ENCODE measurements around the gene GYS1.

DNA sequence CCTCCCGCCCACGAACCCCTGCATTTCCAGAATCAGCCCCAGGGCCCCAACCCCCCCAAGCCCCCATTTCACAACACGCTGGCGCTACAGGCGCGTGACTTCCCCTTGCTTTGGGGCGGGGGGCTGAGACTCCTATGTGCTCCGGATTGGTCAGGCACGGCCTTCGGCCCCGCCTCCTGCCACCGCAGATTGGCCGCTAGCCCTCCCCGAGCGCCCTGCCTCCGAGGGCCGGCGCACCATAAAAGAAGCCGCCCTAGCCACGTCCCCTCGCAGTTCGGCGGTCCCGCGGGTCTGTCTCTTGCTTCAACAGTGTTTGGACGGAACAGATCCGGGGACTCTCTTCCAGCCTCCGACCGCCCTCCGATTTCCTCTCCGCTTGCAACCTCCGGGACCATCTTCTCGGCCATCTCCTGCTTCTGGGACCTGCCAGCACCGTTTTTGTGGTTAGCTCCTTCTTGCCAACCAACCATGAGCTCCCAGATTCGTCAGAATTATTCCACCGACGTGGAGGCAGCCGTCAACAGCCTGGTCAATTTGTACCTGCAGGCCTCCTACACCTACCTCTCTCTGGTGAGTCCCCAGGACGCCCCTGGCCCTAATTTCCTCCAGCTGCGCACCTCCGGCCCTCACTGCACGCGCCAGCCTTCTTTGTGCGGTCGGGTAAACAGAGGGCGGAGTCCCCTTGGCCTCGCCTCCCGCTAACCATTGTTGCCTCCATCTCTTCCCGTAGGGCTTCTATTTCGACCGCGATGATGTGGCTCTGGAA, 27.9 kb downstream of the GYS1 start, which contains the start of gene FTL:
- TF ChIP-seq, protein P1, sequence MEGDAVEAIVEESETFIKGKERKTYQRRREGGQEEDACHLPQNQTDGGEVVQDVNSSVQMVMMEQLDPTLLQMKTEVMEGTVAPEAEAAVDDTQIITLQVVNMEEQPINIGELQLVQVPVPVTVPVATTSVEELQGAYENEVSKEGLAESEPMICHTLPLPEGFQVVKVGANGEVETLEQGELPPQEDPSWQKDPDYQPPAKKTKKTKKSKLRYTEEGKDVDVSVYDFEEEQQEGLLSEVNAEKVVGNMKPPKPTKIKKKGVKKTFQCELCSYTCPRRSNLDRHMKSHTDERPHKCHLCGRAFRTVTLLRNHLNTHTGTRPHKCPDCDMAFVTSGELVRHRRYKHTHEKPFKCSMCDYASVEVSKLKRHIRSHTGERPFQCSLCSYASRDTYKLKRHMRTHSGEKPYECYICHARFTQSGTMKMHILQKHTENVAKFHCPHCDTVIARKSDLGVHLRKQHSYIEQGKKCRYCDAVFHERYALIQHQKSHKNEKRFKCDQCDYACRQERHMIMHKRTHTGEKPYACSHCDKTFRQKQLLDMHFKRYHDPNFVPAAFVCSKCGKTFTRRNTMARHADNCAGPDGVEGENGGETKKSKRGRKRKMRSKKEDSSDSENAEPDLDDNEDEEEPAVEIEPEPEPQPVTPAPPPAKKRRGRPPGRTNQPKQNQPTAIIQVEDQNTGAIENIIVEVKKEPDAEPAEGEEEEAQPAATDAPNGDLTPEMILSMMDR (IDR thresholded peaks at IDR 0.05; ENCODE audit: low read length) = no peak
- TF ChIP-seq EZH2 (IDR thresholded peaks at IDR 0.05; ENCODE audit: borderline replicate concordance, low read length) = no peak
